Calu3 (cell line): ENCODE results near the gene TBL3. TPM values are rescaled to one million over a fixed set of nuclear protein-coding genes. Genes with fewer than 3 reads are reported as not detected.

Source experiments
- BruUV-seq: library from RNA; stranded (reverse); fragments of 400-500 nt; replicated peaks from 2 replicates; lab custom pipeline; 2021; lab: Mats Ljungman, UMichigan
- CTCF ChIA-PET: fragments of 300-600 bp; sonication (Branson Sonifier 250); formaldehyde crosslinking; loops from one replicate; lab custom pipeline; 2022; ENCODE audit warnings: antibody characterized with exemption; lab: Charles Lee
- DNase-seq: peaks from one replicate; pipeline ENCODE4 v3.0.0; 2022
- H3K27ac Mint-ChIP-seq: one replicate; pipeline ENCODE4 v1.8.0; 2022; ENCODE audit warnings: mixed read lengths; ENCODE audit not compliant: unreplicated experiment
- H3K27me3 Mint-ChIP-seq: one replicate; pipeline ENCODE4 v1.8.0; 2022; ENCODE audit warnings: mixed read lengths; ENCODE audit not compliant: unreplicated experiment
- H3K36me3 Mint-ChIP-seq: one replicate; pipeline ENCODE4 v1.8.0; 2022; ENCODE audit warnings: mild to moderate bottlenecking, moderate library complexity, mixed read lengths; ENCODE audit not compliant: insufficient read depth, unreplicated experiment
- H3K4me1 Mint-ChIP-seq: one replicate; pipeline ENCODE4 v1.8.0; 2022; ENCODE audit warnings: mild to moderate bottlenecking, low read depth, mixed read lengths; ENCODE audit not compliant: unreplicated experiment
- H3K4me3 Mint-ChIP-seq: one replicate; pipeline ENCODE4 v1.8.0; 2022; ENCODE audit warnings: mild to moderate bottlenecking, low read depth, moderate library complexity, mixed read lengths; ENCODE audit not compliant: unreplicated experiment
- H3K9me3 Mint-ChIP-seq: one replicate; pipeline ENCODE4 v1.8.0; 2022; ENCODE audit warnings: low read depth, mixed read lengths; ENCODE audit not compliant: unreplicated experiment
- intact Hi-C: fragments of 100-400 bp; cut with micrococcal nuclease; formaldehyde crosslinking; loops from one replicate; pipeline ENCODE4 v1.10.0; 2022; ENCODE audit not compliant: unreplicated experiment
- total RNA-seq: library from RNA; stranded (reverse); gene quantifications from 2 replicates; pipeline ENCODE4 v1.2.3, GENCODE V29; 2022
- TF ChIP-seq, protein P1 (sequence below): fragments of 200-600 bp; IDR thresholded peaks from one replicate; pipeline ENCODE4 v1.8.0; 2022; ENCODE audit warnings: antibody characterized with exemption; ENCODE audit not compliant: unreplicated experiment

The TBL3 gene
- total RNA-seq, 1 experiment from 2014 or later = 62.0 TPM

DNA sequence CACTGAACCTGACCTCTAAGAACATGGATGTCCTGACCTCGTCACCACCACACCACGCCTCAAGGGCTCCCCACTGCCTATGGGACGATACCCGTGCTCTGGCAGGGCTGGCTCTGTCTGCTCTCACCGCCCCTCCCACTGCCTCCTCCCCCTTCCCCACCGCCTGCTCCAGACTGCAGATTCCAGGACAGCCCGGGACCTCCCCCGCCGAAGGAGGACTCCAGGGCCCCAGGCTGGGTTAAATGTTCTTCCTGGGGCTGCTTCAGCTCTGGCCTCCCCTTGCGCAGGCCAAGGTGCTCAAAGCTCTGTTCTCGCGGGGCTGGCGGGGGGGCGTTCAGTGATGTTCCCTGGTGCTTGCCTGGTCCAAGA lies 50.9 kb downstream of the TBL3 start:
- CTCF ChIA-PET = interaction anchor here (0.5 to 1.5 kb wide), 10 partner anchors 14 to 1327 kb away, joined by 3 to 29 read pairs (median 5); partner anchors contain the start of genes NTHL1, RAB26 and TSC2
- peak overlapping the region; percentile 73 for H3K4me3 Mint-ChIP-seq
- H3K4me1 Mint-ChIP-seq = peaks cover 37% of the 10 kb centered on the region
- no peak overlapping the region for H3K27ac Mint-ChIP-seq
- H3K27me3 Mint-ChIP-seq = peaks cover 62% of the 10 kb centered on the region
- intact Hi-C loops = loop anchor here (2.0 kb wide), 1 partner anchor 118 kb away; no protein-coding TSS in a partner anchor
- H3K9me3 Mint-ChIP-seq = no peaks in the 10 kb centered on the region
- DNase-seq = peak; percentile 50
- BruUV-seq = no TSS peak
- H3K36me3 Mint-ChIP-seq = peaks cover 39% of the 10 kb centered on the region
- TF ChIP-seq, protein P1, sequence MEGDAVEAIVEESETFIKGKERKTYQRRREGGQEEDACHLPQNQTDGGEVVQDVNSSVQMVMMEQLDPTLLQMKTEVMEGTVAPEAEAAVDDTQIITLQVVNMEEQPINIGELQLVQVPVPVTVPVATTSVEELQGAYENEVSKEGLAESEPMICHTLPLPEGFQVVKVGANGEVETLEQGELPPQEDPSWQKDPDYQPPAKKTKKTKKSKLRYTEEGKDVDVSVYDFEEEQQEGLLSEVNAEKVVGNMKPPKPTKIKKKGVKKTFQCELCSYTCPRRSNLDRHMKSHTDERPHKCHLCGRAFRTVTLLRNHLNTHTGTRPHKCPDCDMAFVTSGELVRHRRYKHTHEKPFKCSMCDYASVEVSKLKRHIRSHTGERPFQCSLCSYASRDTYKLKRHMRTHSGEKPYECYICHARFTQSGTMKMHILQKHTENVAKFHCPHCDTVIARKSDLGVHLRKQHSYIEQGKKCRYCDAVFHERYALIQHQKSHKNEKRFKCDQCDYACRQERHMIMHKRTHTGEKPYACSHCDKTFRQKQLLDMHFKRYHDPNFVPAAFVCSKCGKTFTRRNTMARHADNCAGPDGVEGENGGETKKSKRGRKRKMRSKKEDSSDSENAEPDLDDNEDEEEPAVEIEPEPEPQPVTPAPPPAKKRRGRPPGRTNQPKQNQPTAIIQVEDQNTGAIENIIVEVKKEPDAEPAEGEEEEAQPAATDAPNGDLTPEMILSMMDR = no peak

DNA sequence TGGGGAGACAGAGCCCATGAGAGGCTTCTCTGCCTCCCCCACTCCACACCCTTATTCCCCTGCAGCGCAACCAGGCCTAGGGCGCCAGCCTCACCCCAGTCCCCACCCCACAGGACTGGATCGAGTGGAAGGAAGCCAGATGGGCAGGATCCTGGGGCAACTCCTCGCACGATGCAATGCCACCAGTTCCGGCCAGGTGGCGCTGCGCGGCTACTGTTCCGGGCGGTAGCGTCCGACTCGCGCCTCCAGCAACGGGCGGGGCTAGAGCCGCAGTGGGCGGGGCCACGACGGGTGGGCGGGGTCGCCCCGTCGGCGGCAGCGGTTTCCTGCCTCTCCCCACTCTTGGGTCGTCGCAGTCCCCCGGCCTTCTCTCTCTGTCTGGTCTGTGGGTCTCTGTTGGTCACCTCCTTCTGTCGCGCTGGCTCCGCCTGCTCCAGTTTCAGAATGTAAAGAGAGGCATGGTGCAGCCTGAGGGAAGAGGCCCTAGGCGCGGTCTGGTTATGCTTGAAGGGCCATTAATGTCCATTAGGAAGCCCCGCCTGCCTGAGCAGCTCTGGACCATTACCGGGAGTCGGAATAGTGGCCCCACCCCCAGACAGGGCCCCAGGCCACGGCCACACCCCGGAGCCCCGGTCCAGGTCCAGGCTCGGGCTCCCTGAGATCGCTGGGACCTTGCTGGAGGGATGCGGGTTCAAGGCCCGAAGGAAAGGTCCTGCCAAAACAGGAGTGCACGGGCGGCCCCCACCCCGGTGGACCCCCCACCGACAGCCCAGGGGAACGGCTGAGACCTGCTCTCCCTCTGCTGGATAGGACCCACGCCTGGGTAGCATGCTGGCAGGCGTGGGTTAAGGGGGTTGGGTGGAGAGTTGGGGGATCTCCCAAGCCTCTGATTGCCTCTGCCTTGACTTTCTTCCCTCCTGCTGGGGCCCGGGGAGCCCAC lies 51.5 kb downstream of the TBL3 start:
- CTCF ChIA-PET = interaction anchor here (0.5 to 1.6 kb wide), 11 partner anchors 15 to 776 kb away, joined by 3 to 29 read pairs (median 4); partner anchors contain the start of genes NTHL1, RAB26 and TSC2
- TF ChIP-seq, protein P1 = peak; percentile 98
- no TSS peak for BruUV-seq
- peaks cover 56% of the 10 kb centered on the region for H3K27me3 Mint-ChIP-seq
- H3K36me3 Mint-ChIP-seq = peaks cover 45% of the 10 kb centered on the region
- H3K9me3 Mint-ChIP-seq = no peaks in the 10 kb centered on the region
- intact Hi-C loops = loop anchor here (2.0 kb wide), 1 partner anchor 117 kb away; no protein-coding TSS in a partner anchor
- peaks cover 41% of the 10 kb centered on the region for H3K4me1 Mint-ChIP-seq
- DNase-seq = peak; percentile 97
- peak overlapping the region; percentile 73 for H3K4me3 Mint-ChIP-seq
- H3K27ac Mint-ChIP-seq = no peak overlapping the region

- no peak overlapping the region for H3K4me3 Mint-ChIP-seq
- no peak for DNase-seq
- no TSS peak for BruUV-seq
- H3K27ac Mint-ChIP-seq = no peak overlapping the region
- H3K4me1 Mint-ChIP-seq = peaks cover 41% of the 10 kb centered on the region
- H3K36me3 Mint-ChIP-seq = peaks cover 46% of the 10 kb centered on the region
- TF ChIP-seq, protein P1 = no peak
- no peaks in the 10 kb centered on the region for H3K9me3 Mint-ChIP-seq
- intact Hi-C loops = no loop called here
- peaks cover 49% of the 10 kb centered on the region for H3K27me3 Mint-ChIP-seq
- CTCF ChIA-PET = interaction anchor here (0.7 to 1.6 kb wide), 3 partner anchors 32 to 117 kb away, joined by 3 to 4 read pairs (median 4); no protein-coding TSS in a partner anchor
Observed at GRCh38 chr16:2024032-2024420, 52.2 kb downstream of the TBL3 start.

- no peak overlapping the region for H3K27ac Mint-ChIP-seq
- no peak for DNase-seq
- H3K4me1 Mint-ChIP-seq = peaks cover 41% of the 10 kb centered on the region
- H3K4me3 Mint-ChIP-seq = peak overlapping the region; percentile 74
- intact Hi-C loops = no loop called here
- H3K9me3 Mint-ChIP-seq = no peaks in the 10 kb centered on the region
- H3K36me3 Mint-ChIP-seq = peaks cover 46% of the 10 kb centered on the region
- BruUV-seq = no TSS peak
- TF ChIP-seq, protein P1 = no peak
- CTCF ChIA-PET = interaction anchor here (1.4 to 1.6 kb wide), 2 partner anchors 22 to 31 kb away, joined by 4 to 5 read pairs; partner anchors contain the start of genes NTHL1 and TSC2
- H3K27me3 Mint-ChIP-seq = peaks cover 37% of the 10 kb centered on the region
Observed at GRCh38 chr16:2025251-2025650, 53.4 kb downstream of the TBL3 start.
